HFFc6 (cell line): ENCODE measurements around the gene PRICKLE2. TPM values are rescaled to one million over a fixed set of nuclear protein-coding genes. Genes with fewer than 3 reads are reported as not detected.

ENCODE experiments used
- DNase-seq: peaks from one replicate; pipeline ENCODE4 v3.0.0-alpha.2; 2018
- H3K27ac Mint-ChIP-seq: 2 replicates; pipeline ENCODE4 v1.8.0; 2020; ENCODE audit warnings: mild to moderate bottlenecking, mixed read lengths
- H3K27me3 Mint-ChIP-seq: 2 replicates; pipeline ENCODE4 v1.8.0; 2021; ENCODE audit warnings: mild to moderate bottlenecking, moderate library complexity, mixed read lengths; ENCODE audit not compliant: insufficient read depth
- H3K36me3 Mint-ChIP-seq: 2 replicates; pipeline ENCODE4 v1.8.0; 2021; ENCODE audit warnings: low read depth, mixed read lengths
- H3K4me1 Mint-ChIP-seq: 2 replicates; pipeline ENCODE4 v1.8.0; 2020; ENCODE audit warnings: low read depth, mixed read lengths
- H3K4me3 Mint-ChIP-seq: 2 replicates; pipeline ENCODE4 v1.8.0; 2020; ENCODE audit warnings: mild to moderate bottlenecking, moderate library complexity, mixed read lengths
- H3K9me3 Mint-ChIP-seq: 2 replicates; pipeline ENCODE4 v1.8.0; 2020; ENCODE audit warnings: mild to moderate bottlenecking, mixed read lengths
- CTCF ChIP-seq: fragments of 200-600 bp; sonication (generic); IDR thresholded peaks from 2 replicates; pipeline ENCODE4 v1.5.0; 2021; ENCODE audit warnings: antibody characterized with exemption, mild to moderate bottlenecking
- total RNA-seq, 6 experiments: library from RNA; stranded (reverse); fragmentation: NEBNext Ultra II Directional; extraction: Animal tissue kit (Norgen Biotek cat#: 25700); gene quantifications; 2 replicates in 1 of 6; 3 replicates in 5 of 6; pipeline ENCODE4 v1.2.3, GENCODE V29; 2021

Gene PRICKLE2
- total RNA-seq, 6 experiments from 2014 or later, result 14.0 to 21.7 (median 18.4) TPM

- Mint-ChIP-seq H3K4me3 (peak overlapping the region; percentile 71), H3K27ac (peak overlapping the region; percentile 93), H3K9me3 (no peaks in the 10 kb centered on the region), H3K36me3 (peaks cover 31% of the 10 kb centered on the region), H3K4me1 (peaks cover 76% of the 10 kb centered on the region), H3K27me3 (no peaks in the 10 kb centered on the region)
- peak; percentile 96 for DNase-seq
- TF ChIP-seq CTCF, result no peak
These were observed 34.5 kb downstream of the PRICKLE2 start for GRCh38 chr3:64190517-64191515.

GRCh38 chr3:64188810-64189560 lies 36.3 kb downstream of the PRICKLE2 start:
- H3K27me3 Mint-ChIP-seq, result no peaks in the 10 kb centered on the region
- peak overlapping the region; percentile 71 for H3K4me3 Mint-ChIP-seq
- H3K27ac Mint-ChIP-seq, result peak overlapping the region; percentile 93
- peak; percentile 78 for DNase-seq
- peak; percentile 16; the same call in 1 of the 2 replicates for TF ChIP-seq CTCF
- H3K4me1 Mint-ChIP-seq, result peaks cover 87% of the 10 kb centered on the region
- no peaks in the 10 kb centered on the region for H3K9me3 Mint-ChIP-seq
- H3K36me3 Mint-ChIP-seq, result peaks cover 36% of the 10 kb centered on the region

GRCh38 chr3:64187065-64187959 lies 38.0 kb downstream of the PRICKLE2 start:
- no peaks in the 10 kb centered on the region for H3K27me3 Mint-ChIP-seq

GRCh38 chr3:64186667-64187064 lies 38.6 kb downstream of the PRICKLE2 start:
- Mint-ChIP-seq H3K4me1 (peaks cover 98% of the 10 kb centered on the region), H3K4me3 (peak overlapping the region; percentile 71), H3K9me3 (no peaks in the 10 kb centered on the region), H3K27me3 (no peaks in the 10 kb centered on the region), H3K27ac (peak overlapping the region; percentile 93), H3K36me3 (peaks cover 22% of the 10 kb centered on the region)
- no peak for TF ChIP-seq CTCF
- DNase-seq, result no peak

More at GRCh38 chr3:64187065-64187959, 38.0 kb downstream of the PRICKLE2 start:
- H3K4me1 Mint-ChIP-seq, result peaks cover 97% of the 10 kb centered on the region
- peak overlapping the region; percentile 93 for H3K27ac Mint-ChIP-seq
- H3K36me3 Mint-ChIP-seq, result peaks cover 20% of the 10 kb centered on the region
- TF ChIP-seq CTCF, result no peak
- no peaks in the 10 kb centered on the region for H3K9me3 Mint-ChIP-seq
- peak overlapping the region; percentile 71 for H3K4me3 Mint-ChIP-seq
- DNase-seq, result peak; percentile 97

- no peak for DNase-seq
- H3K27me3 Mint-ChIP-seq, result no peaks in the 10 kb centered on the region
- H3K36me3 Mint-ChIP-seq, result peaks cover 25% of the 10 kb centered on the region
- TF ChIP-seq CTCF, result no peak
- no peaks in the 10 kb centered on the region for H3K9me3 Mint-ChIP-seq
- peak overlapping the region; percentile 93 for H3K27ac Mint-ChIP-seq
- H3K4me1 Mint-ChIP-seq, result peaks cover 98% of the 10 kb centered on the region
- no peak overlapping the region for H3K4me3 Mint-ChIP-seq
These were observed 39.8 kb downstream of the PRICKLE2 start for GRCh38 chr3:64185436-64185835.
